Neural cell (in vitro differentiated cells): ENCODE data around the gene IKZF2. TPM values are rescaled to one million over a fixed set of nuclear protein-coding genes. Genes with fewer than 3 reads are reported as not detected.

ENCODE experiments used
- H2AFZ ChIP-seq: fragments of 200-600, 300-800 bp; sonication (generic), shearing (Covaris generic); 2 replicates; pipeline ENCODE4 v1.6.0; 2014; ENCODE audit warnings: low read depth, mild to moderate bottlenecking, antibody characterized with exemption, low read length, moderate library complexity
- H3F3A ChIP-seq: fragments of 200-600 bp; shearing (Covaris generic); 2 replicates; pipeline ENCODE4 v1.6.1; 2016; ENCODE audit warnings: mild to moderate bottlenecking, moderate library complexity, mixed read lengths, antibody characterized with exemption, low read length; ENCODE audit not compliant: insufficient read depth, poor library complexity, severe bottlenecking
- H3K27ac ChIP-seq: fragments of 200-600, 300-800 bp; sonication (generic), shearing (Covaris generic); 2 replicates; pipeline ENCODE4 v1.5.1; 2014; ENCODE audit warnings: mild to moderate bottlenecking, low read length, moderate library complexity
- H3K27me3 ChIP-seq: fragments of 300-800, 200-600 bp; sonication (generic), shearing (Covaris generic); 2 replicates; pipeline ENCODE4 v1.6.0; 2014; ENCODE audit warnings: mild to moderate bottlenecking, low read depth, low read length, moderate library complexity; ENCODE audit not compliant: insufficient read depth
- H3K36me3 ChIP-seq: fragments of 300-800, 200-600 bp; sonication (generic), shearing (Covaris generic); 2 replicates; pipeline ENCODE4 v1.5.1; 2014; ENCODE audit warnings: mild to moderate bottlenecking, antibody characterized with exemption, low read length, moderate library complexity; ENCODE audit not compliant: insufficient read depth
- H3K4me2 ChIP-seq: fragments of 300-800, 200-600 bp; sonication (generic), shearing (Covaris generic); 2 replicates; pipeline ENCODE4 v1.6.0; 2014; ENCODE audit warnings: mild to moderate bottlenecking, low read length
- H3K4me3 ChIP-seq: fragments of 300-800, 200-600 bp; sonication (generic), shearing (Covaris generic); 2 replicates; pipeline ENCODE4 v1.5.1; 2014; ENCODE audit warnings: mild to moderate bottlenecking, low read length, moderate library complexity
- H3K79me2 ChIP-seq: fragments of 200-600 bp; shearing (Covaris generic); replicated peaks from 2 replicates; pipeline ENCODE4 v1.6.0; 2014; ENCODE audit warnings: mild to moderate bottlenecking, low read length, moderate library complexity; ENCODE audit not compliant: insufficient read depth
- H3K9ac ChIP-seq: fragments of 300-800, 200-600 bp; sonication (generic), shearing (Covaris generic); 2 replicates; pipeline ENCODE4 v1.6.1; 2016; ENCODE audit warnings: mild to moderate bottlenecking, low read length, mixed read lengths
- H3K9me2 ChIP-seq: fragments of 200-600 bp; shearing (Covaris generic); 2 replicates; pipeline ENCODE4 v1.6.1; 2016; ENCODE audit warnings: mild to moderate bottlenecking, low read length, mixed read lengths; ENCODE audit not compliant: insufficient read depth
- H3K9me3 ChIP-seq: fragments of 200-600, 300-800 bp; sonication (generic), shearing (Covaris generic); 2 replicates; pipeline ENCODE4 v1.6.1; 2016; ENCODE audit warnings: mild to moderate bottlenecking, mixed run types, low read length, moderate library complexity, mixed read lengths
- H4K20me1 ChIP-seq: fragments of 200-600 bp; shearing (Covaris generic); 2 replicates; pipeline ENCODE4 v1.6.1; 2016; ENCODE audit warnings: mild to moderate bottlenecking, mixed run types; ENCODE audit not compliant: insufficient read depth
- EP300 ChIP-seq: fragments of 450-650 bp; conservative IDR thresholded peaks from 2 replicates; pipeline ENCODE4 v1.6.1; 2014; ENCODE audit warnings: antibody characterized with exemption, mild to moderate bottlenecking, moderate library complexity; ENCODE audit not compliant: poor library complexity, severe bottlenecking
- EZH2 ChIP-seq: fragments of 200-600, 300-800 bp; shearing (Covaris generic), sonication (generic); IDR thresholded peaks from 2 replicates; pipeline ENCODE4 v1.6.1; 2014; ENCODE audit warnings: antibody characterized with exemption, low read length, borderline replicate concordance, mild to moderate bottlenecking; ENCODE audit not compliant: insufficient read depth, poor library complexity, severe bottlenecking
- MXI1 ChIP-seq: fragments of 450-650 bp; conservative IDR thresholded peaks from 2 replicates; pipeline ENCODE4 v1.6.1; 2014; ENCODE audit warnings: antibody characterized with exemption, mild to moderate bottlenecking; ENCODE audit not compliant: poor library complexity, severe bottlenecking
- POLR2AphosphoS5 ChIP-seq: IDR thresholded peaks from 2 replicates; pipeline ENCODE4 v1.6.1; 2012
- RAD21 ChIP-seq: fragments of 450-650 bp; conservative IDR thresholded peaks from 2 replicates; pipeline ENCODE4 v1.6.1; 2014; ENCODE audit warnings: antibody characterized with exemption, mild to moderate bottlenecking, moderate library complexity
- SMC3 ChIP-seq: fragments of 450-650 bp; conservative IDR thresholded peaks from 2 replicates; pipeline ENCODE4 v1.6.1; 2014; ENCODE audit warnings: antibody characterized with exemption, mild to moderate bottlenecking, moderate library complexity; ENCODE audit not compliant: poor library complexity
- TAF1 ChIP-seq: IDR thresholded peaks from 2 replicates; pipeline ENCODE4 v1.6.1; 2012; ENCODE audit warnings: low read depth
- polyA plus RNA-seq: library from polyadenylated mRNA; depleted of rRNA; stranded (reverse); fragments of >200 nt; gene quantifications from 2 replicates; pipeline ENCODE4 v1.2.3, GENCODE V29; 2014
- TF ChIP-seq, protein P1 (sequence below): IDR thresholded peaks from 2 replicates; pipeline ENCODE4 v1.6.1; 2012; ENCODE audit warnings: borderline replicate concordance
- TF ChIP-seq, protein P2 (sequence below): fragments of 450-650 bp; IDR thresholded peaks from 2 replicates; pipeline ENCODE4 v1.5.1; 2014; ENCODE audit warnings: antibody characterized with exemption, mild to moderate bottlenecking, moderate library complexity; ENCODE audit not compliant: poor library complexity, severe bottlenecking

Gene IKZF2
- polyA plus RNA-seq, 1 donor from 2014 or later, result 5.6 TPM

DNA sequence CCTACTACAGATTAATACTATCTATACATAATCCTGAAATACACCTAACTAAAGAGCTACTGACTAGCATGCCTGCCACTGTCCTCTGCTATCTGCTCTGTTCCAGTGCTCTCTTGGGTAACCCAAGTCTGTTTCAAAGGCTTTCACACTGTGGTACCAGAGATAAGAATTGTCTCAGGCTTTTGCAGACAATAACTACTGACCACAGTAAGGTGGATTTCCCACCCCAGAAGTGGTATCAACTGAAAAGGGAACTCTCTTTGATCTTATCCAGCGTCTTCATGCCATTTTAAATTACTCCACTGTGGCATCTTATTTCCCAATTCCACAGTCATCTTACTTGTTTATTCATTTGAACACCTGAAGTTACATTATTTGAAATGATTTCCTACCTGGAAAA is 190.2 kb downstream of the IKZF2 start:
- no peak overlapping the region for H3K4me3 ChIP-seq
- H3F3A ChIP-seq, result no peaks in the 10 kb centered on the region
- TF ChIP-seq, protein P1, sequence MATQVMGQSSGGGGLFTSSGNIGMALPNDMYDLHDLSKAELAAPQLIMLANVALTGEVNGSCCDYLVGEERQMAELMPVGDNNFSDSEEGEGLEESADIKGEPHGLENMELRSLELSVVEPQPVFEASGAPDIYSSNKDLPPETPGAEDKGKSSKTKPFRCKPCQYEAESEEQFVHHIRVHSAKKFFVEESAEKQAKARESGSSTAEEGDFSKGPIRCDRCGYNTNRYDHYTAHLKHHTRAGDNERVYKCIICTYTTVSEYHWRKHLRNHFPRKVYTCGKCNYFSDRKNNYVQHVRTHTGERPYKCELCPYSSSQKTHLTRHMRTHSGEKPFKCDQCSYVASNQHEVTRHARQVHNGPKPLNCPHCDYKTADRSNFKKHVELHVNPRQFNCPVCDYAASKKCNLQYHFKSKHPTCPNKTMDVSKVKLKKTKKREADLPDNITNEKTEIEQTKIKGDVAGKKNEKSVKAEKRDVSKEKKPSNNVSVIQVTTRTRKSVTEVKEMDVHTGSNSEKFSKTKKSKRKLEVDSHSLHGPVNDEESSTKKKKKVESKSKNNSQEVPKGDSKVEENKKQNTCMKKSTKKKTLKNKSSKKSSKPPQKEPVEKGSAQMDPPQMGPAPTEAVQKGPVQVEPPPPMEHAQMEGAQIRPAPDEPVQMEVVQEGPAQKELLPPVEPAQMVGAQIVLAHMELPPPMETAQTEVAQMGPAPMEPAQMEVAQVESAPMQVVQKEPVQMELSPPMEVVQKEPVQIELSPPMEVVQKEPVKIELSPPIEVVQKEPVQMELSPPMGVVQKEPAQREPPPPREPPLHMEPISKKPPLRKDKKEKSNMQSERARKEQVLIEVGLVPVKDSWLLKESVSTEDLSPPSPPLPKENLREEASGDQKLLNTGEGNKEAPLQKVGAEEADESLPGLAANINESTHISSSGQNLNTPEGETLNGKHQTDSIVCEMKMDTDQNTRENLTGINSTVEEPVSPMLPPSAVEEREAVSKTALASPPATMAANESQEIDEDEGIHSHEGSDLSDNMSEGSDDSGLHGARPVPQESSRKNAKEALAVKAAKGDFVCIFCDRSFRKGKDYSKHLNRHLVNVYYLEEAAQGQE, result no peak
- TF ChIP-seq EZH2, result no peak
- TF ChIP-seq RAD21, result no peak
- no peak for TF ChIP-seq POLR2AphosphoS5
- no peak for TF ChIP-seq SMC3
- TF ChIP-seq, protein P2, sequence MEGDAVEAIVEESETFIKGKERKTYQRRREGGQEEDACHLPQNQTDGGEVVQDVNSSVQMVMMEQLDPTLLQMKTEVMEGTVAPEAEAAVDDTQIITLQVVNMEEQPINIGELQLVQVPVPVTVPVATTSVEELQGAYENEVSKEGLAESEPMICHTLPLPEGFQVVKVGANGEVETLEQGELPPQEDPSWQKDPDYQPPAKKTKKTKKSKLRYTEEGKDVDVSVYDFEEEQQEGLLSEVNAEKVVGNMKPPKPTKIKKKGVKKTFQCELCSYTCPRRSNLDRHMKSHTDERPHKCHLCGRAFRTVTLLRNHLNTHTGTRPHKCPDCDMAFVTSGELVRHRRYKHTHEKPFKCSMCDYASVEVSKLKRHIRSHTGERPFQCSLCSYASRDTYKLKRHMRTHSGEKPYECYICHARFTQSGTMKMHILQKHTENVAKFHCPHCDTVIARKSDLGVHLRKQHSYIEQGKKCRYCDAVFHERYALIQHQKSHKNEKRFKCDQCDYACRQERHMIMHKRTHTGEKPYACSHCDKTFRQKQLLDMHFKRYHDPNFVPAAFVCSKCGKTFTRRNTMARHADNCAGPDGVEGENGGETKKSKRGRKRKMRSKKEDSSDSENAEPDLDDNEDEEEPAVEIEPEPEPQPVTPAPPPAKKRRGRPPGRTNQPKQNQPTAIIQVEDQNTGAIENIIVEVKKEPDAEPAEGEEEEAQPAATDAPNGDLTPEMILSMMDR, result no peak
- TF ChIP-seq TAF1, result no peak
- TF ChIP-seq EP300, result no peak
- no peaks in the 10 kb centered on the region for H3K79me2 ChIP-seq
- H3K4me2 ChIP-seq, result no peak overlapping the region
- H3K36me3 ChIP-seq, result no peaks in the 10 kb centered on the region
- no peak overlapping the region for H2AFZ ChIP-seq
- no peaks in the 10 kb centered on the region for H3K9me3 ChIP-seq
- no peaks in the 10 kb centered on the region for H3K9me2 ChIP-seq
- no peaks in the 10 kb centered on the region for H3K27me3 ChIP-seq
- no peak overlapping the region for H3K27ac ChIP-seq
- H3K9ac ChIP-seq, result no peak overlapping the region
- H4K20me1 ChIP-seq, result no peaks in the 10 kb centered on the region

GRCh38 chr2:212960336-212960735 is 191.1 kb downstream of the IKZF2 start:
- Histone ChIP-seq H4K20me1 (no peaks in the 10 kb centered on the region), H2AFZ (no peak overlapping the region), H3K36me3 (no peaks in the 10 kb centered on the region), H3K79me2 (no peaks in the 10 kb centered on the region), H3K9me3 (no peaks in the 10 kb centered on the region), H3F3A (no peaks in the 10 kb centered on the region), H3K4me2 (no peak overlapping the region), H3K9me2 (no peaks in the 10 kb centered on the region), H3K27ac (no peak overlapping the region), H3K27me3 (no peaks in the 10 kb centered on the region), H3K9ac (no peak overlapping the region), H3K4me3 (no peak overlapping the region)
- no peak for TF ChIP-seq EZH2
- TF ChIP-seq, protein P2, result no peak
- no peak for TF ChIP-seq SMC3
- TF ChIP-seq POLR2AphosphoS5, result no peak
- no peak for TF ChIP-seq TAF1
- no peak for TF ChIP-seq RAD21
- TF ChIP-seq MXI1, result no peak
- no peak for TF ChIP-seq EP300
